Gastroesophageal sphincter (tissue), 4 donors: Measurements from ENCODE around the gene OR52L1. TPM values are rescaled to one million over a fixed set of nuclear protein-coding genes. Genes with fewer than 3 reads are reported as not detected.

Experiments used
- ATAC-seq: fragments of 150-250 bp; one replicate; pipeline ENCODE4 v1.9.1; 2016; ENCODE audit warnings: mild to moderate bottlenecking, moderate library complexity
- H3K27ac ChIP-seq, 4 donors: fragments of 200-600 bp; sonication (generic) in 3 of 4; 1 replicate in 3 of 4; 2 replicates in 1 of 4; pipeline ENCODE4 v1.5.1; 2016 to 2019
- H3K27me3 ChIP-seq: fragments of 200-600 bp; sonication (generic); one replicate; pipeline ENCODE4 v1.5.1; 2019
- H3K36me3 ChIP-seq, 2 donors: fragments of 200-600 bp; sonication (generic); one replicate each; pipeline ENCODE4 v1.5.1; 2019; ENCODE audit warnings: control low read depth in 1 of 2
- H3K4me1 ChIP-seq, 3 donors: fragments of 200-600 bp; sonication (generic); 1 replicate in 2 of 3; 2 replicates in 1 of 3; pipeline ENCODE4 v1.5.1; 2016 to 2019; ENCODE audit warnings: control low read depth in 2 of 3
- H3K4me3 ChIP-seq, 2 donors: fragments of 200-600 bp; sonication (generic); one replicate each; pipeline ENCODE4 v1.5.1; 2019; ENCODE audit warnings: mild to moderate bottlenecking in 1 of 2, moderate library complexity in 1 of 2
- H3K9me3 ChIP-seq, 3 donors: fragments of 200-600 bp; sonication (generic); one replicate each; pipeline ENCODE4 v1.5.1; 2017 to 2019; ENCODE audit warnings: control low read depth in 2 of 3
- CTCF ChIP-seq, 4 experiments: fragments of 200-600 bp in 2 of 4; fragments of 450-650 bp in 2 of 4; sonication (generic) in 1 of 4; IDR thresholded peaks; one replicate each; pipeline ENCODE4 v1.5.1; 2017 to 2019; ENCODE audit warnings: antibody characterized with exemption in 4 of 4, mild to moderate bottlenecking in 2 of 4, moderate library complexity in 2 of 4
- EP300 ChIP-seq: sonication (generic); formaldehyde crosslinking; IDR thresholded peaks from one replicate; pipeline ENCODE4 v1.6.1; 2017; ENCODE audit warnings: antibody characterized with exemption, mild to moderate bottlenecking
- POLR2A ChIP-seq, 2 donors: fragments of 450-650 bp; IDR thresholded peaks; one replicate each; pipeline ENCODE4 v1.6.1; 2017; ENCODE audit warnings: antibody characterized with exemption in 2 of 2, mild to moderate bottlenecking in 2 of 2, moderate library complexity in 1 of 2
- POLR2AphosphoS5 ChIP-seq: sonication (generic); formaldehyde crosslinking; IDR thresholded peaks from one replicate; pipeline ENCODE4 v1.6.1; 2017; ENCODE audit warnings: antibody characterized with exemption
- WGBS, 2 donors: methylation state at CpG; one replicate each; pipeline ENCODE4 v1.1.5; 2018; ENCODE audit warnings: low coverage in 1 of 2; 5-methylcytosine and 5-hydroxymethylcytosine counted together
- total RNA-seq, 4 donors: library from RNA; depleted of rRNA; stranded (reverse); fragments of >200 nt; gene quantifications; one replicate each; pipeline ENCODE4 v1.1.0, GENCODE V29; 2016

The OR52L1 gene
- total RNA-seq, 4 donors from 2014 or later: not detected

GRCh38 chr11:6013042-6013441 is 26.3 kb upstream of the OR52L1 start:
- no peaks in the 10 kb centered on the region for H3K4me1 ChIP-seq
- H3K27me3 ChIP-seq: peaks cover 22% of the 10 kb centered on the region
- no peak for ATAC-seq
- WGBS, 2 donors: 100% methylated on average over 1 of the region's 3 CpGs; no CpG with 5 or more reads in 1 of the 2 donors
- peaks cover 0 to 3% (median 0%) of the 10 kb centered on the region in 3 donors for H3K9me3 ChIP-seq
- no peak overlapping the region for H3K4me3 ChIP-seq
- TF ChIP-seq CTCF (IDR thresholded peaks at IDR 0.05) (no peak), POLR2AphosphoS5 (no peak), EP300 (no peak), POLR2A (IDR thresholded peaks at IDR 0.05) (no peak)
- no peaks in the 10 kb centered on the region for H3K36me3 ChIP-seq
- H3K27ac ChIP-seq: no peak overlapping the region

DNA sequence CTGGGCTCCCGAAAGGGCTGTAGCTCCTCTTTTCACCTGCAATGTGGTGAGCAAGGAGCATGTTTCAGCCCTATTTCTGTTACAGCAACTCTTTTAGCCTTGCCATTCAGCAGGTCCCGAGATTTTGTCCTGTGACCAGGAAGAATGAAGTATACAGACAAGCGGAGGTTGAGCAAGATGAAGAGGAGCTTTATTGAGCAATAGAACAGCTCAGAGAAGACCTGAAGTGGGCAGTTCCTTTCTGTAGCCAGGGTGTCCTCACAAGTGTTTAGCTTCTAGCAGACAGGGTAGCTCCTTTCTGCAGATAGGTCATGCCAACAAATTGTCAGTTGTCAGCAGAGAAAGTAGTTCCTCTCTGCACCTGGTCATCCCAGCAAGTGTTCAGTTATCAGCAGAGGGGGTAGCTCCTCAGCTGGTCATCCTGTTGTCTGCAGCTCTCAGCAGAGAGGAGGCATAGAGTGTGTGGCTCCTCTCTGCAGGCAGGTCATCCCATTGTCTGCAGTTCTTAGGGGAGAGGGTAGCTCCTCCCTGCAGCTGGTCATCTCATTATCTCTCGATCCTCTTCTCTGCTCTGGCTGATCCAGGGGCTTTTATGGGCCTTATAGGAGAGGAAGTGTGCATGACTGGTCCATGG is 25.4 kb upstream of the OR52L1 start:
- ATAC-seq: no peak
- Histone ChIP-seq H3K27me3 (peaks cover 22% of the 10 kb centered on the region), H3K36me3 (no peaks in the 10 kb centered on the region), H3K27ac (no peak overlapping the region), H3K4me1 (no peaks in the 10 kb centered on the region), H3K9me3 (peaks cover 0 to 3% (median 0%) of the 10 kb centered on the region in 3 donors), H3K4me3 (no peak overlapping the region)
- TF ChIP-seq POLR2A (IDR thresholded peaks at IDR 0.05) (no peak), CTCF (IDR thresholded peaks at IDR 0.05) (no peak), EP300 (no peak), POLR2AphosphoS5 (no peak)
- WGBS, 2 donors: 40 to 100% methylated on average over 1 to 2 of the region's 4 CpGs

DNA sequence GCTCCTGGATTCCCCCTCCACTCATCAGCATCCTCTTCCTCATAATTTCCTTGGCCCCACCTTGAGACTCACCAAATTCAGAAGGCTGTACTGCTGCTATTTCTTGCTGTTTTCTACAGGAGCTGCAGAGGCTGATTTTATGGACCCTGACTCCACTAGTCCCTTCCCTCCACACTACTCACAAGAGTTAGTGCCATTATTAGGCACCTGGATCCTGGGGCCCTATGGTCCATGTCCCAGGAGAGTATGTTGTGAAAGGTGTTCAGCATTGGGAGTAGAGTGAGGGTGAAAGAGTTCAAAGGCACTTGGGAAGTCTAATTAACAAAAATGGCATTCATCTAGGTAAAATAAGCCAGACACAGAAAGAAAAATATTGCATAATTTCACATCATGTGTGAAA is 20.1 kb upstream of the OR52L1 start, which contains the start of gene OR56A4:
Gene OR56A4 (minus strand): TSS at position 101 of the 400 bp plus-strand sequence. CDS start 3,954 bp downstream, outside the sequence.
- Histone ChIP-seq H3K4me1 (no peaks in the 10 kb centered on the region), H3K36me3 (no peaks in the 10 kb centered on the region), H3K9me3 (no peaks in the 10 kb centered on the region), H3K27me3 (peaks cover 5% of the 10 kb centered on the region), H3K27ac (no peak within 1 kb of the TSS), H3K4me3 (no peak within 1 kb of the TSS)
- TF ChIP-seq EP300 (no peak), CTCF (IDR thresholded peaks at IDR 0.05) (no peak), POLR2A (IDR thresholded peaks at IDR 0.05) (no peak), POLR2AphosphoS5 (no peak)
- no peak for ATAC-seq

GRCh38 chr11:6006395-6006794 is 19.6 kb upstream of the OR52L1 start:
- H3K36me3 ChIP-seq: no peaks in the 10 kb centered on the region
- TF ChIP-seq CTCF (IDR thresholded peaks at IDR 0.05) (no peak), POLR2A (IDR thresholded peaks at IDR 0.05) (no peak), POLR2AphosphoS5 (no peak), EP300 (no peak)
- no peaks in the 10 kb centered on the region for H3K4me1 ChIP-seq
- no peaks in the 10 kb centered on the region for H3K9me3 ChIP-seq
- no peak overlapping the region for H3K4me3 ChIP-seq
- no peak for ATAC-seq
- peaks cover under 1% of the 10 kb centered on the region for H3K27me3 ChIP-seq
- no peak overlapping the region for H3K27ac ChIP-seq

DNA sequence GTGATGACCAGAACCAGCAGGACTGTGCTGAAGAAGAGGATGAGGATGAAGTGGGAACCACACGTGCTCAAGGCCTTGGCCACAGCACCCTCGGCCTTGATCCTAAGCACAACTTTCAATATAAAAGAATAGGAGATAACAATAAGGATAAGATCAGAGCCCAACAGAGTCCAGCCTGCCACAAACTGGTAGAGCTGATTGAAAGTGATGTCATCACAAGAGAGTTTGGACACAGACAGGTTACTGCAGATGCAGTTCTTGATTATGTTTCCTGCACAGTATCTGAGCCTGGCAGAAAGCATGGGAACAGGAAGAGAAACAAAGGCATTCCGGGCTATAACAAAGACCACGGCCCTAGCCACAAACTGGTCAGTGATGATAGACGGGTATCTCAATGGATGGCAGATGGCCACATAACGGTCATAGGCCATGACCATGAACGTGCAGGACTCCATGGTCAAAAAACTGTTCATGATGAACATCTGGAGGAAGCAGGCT is 15.5 kb upstream of the OR52L1 start:
- 79% methylated on average over 7 of the region's 7 CpGs; no CpG with 5 or more reads in 1 of the 2 donors for WGBS, 2 donors
- Histone ChIP-seq H3K27ac (no peak overlapping the region), H3K27me3 (no peaks in the 10 kb centered on the region), H3K36me3 (no peaks in the 10 kb centered on the region), H3K9me3 (no peaks in the 10 kb centered on the region), H3K4me3 (no peak overlapping the region), H3K4me1 (no peaks in the 10 kb centered on the region)
- no peak for ATAC-seq
- no peak for TF ChIP-seq CTCF (IDR thresholded peaks at IDR 0.05)
- TF ChIP-seq POLR2AphosphoS5: no peak
- no peak for TF ChIP-seq EP300
- TF ChIP-seq POLR2A (IDR thresholded peaks at IDR 0.05): no peak
